Measurements from ENCODE around the gene SLC38A11.
"Not testable (repeated sequence)": the region's sequence is repeated elsewhere in the genome, so short reads cannot be mapped to it uniquely, and the experiment has no call there.

Gene SLC38A11

GRCh38 chr2:164981217-164981990 is 26.1 kb upstream of the SLC38A11 start:
- Histone ChIP-seq H3K36me3 (replicated peaks in 1 of 2; ENCODE audit: control insufficient read depth in 2 of 2, insufficient read depth in 2 of 2, low read length in 2 of 2) (no peaks in the 10 kb centered on the region), H3K79me1 (ENCODE audit: low read depth, low read length) (no peaks in the 10 kb centered on the region), H3K4me2 (ENCODE audit: insufficient read depth, low read length, poor library complexity, severe bottlenecking) (no peak overlapping the region), H3K4me1 (ENCODE audit: control insufficient read depth in 2 of 2, insufficient read depth in 1 of 2, low read depth in 1 of 2, low read length in 2 of 2) (peaks cover 0 to 7% of the 10 kb centered on the region in 2 donors), H4K91ac (ENCODE audit: low read depth, low read length, poor library complexity) (no peak overlapping the region), H2BK5ac (ENCODE audit: low read length) (no peak overlapping the region), H2BK12ac (ENCODE audit: low read length) (no peak overlapping the region), H2BK15ac (ENCODE audit: low read length) (no peak overlapping the region), H3K4me3 (ENCODE audit: low read length in 2 of 2) (no peak overlapping the region), H3K27me3 (ENCODE audit: control insufficient read depth in 3 of 3, insufficient read depth in 3 of 3, low read depth in 1 of 3, low read length in 3 of 3) (no peaks in the 10 kb centered on the region), H2AFZ (ENCODE audit: low read length) (peak overlapping the region; percentile 54), H3K14ac (ENCODE audit: low read length) (no peak overlapping the region), H3K18ac (ENCODE audit: low read length) (no peak overlapping the region), H3K23ac (ENCODE audit: low read depth, low read length, poor library complexity) (no peak overlapping the region), H2BK120ac (ENCODE audit: low read depth, low read length) (no peak overlapping the region), H3K9ac (ENCODE audit: low read depth, low read length, poor library complexity) (no peak overlapping the region), H2AK5ac (ENCODE audit: low read depth, low read length) (no peak overlapping the region), H3K27ac (replicated peaks; ENCODE audit: low read length) (no peak overlapping the region), H3K9me3 (replicated peaks in 1 of 2; ENCODE audit: control insufficient read depth in 2 of 2, insufficient read depth in 1 of 2, low read depth in 1 of 2, low read length in 2 of 2) (no peaks in the 10 kb centered on the region), H4K8ac (ENCODE audit: low read depth, low read length) (no peak overlapping the region), H3K4ac (ENCODE audit: low read length) (no peak overlapping the region)
- no CpG with 5 or more reads among the region's 7 CpGs for WGBS, 2 donors (ENCODE audit: extremely low coverage in 2 of 2, insufficient read length in 2 of 2, insufficient replicate concordance in 1 of 2)
- DNase-seq (ENCODE audit: low spot score), result no peak

- not testable (repeated sequence) for H3K4me3 ChIP-seq (ENCODE audit: low read length in 2 of 2); H2BK5ac ChIP-seq (ENCODE audit: low read length); H3K4me2 ChIP-seq (ENCODE audit: insufficient read depth, low read length, poor library complexity, severe bottlenecking); H3K9ac ChIP-seq (ENCODE audit: low read depth, low read length, poor library complexity); H3K18ac ChIP-seq (ENCODE audit: low read length); H3K14ac ChIP-seq (ENCODE audit: low read length); H2BK120ac ChIP-seq (ENCODE audit: low read depth, low read length); H4K8ac ChIP-seq (ENCODE audit: low read depth, low read length); H3K9me3 ChIP-seq (replicated peaks in 1 of 2; ENCODE audit: control insufficient read depth in 2 of 2, insufficient read depth in 1 of 2, low read depth in 1 of 2, low read length in 2 of 2); H3K27ac ChIP-seq (replicated peaks; ENCODE audit: low read length); H2BK12ac ChIP-seq (ENCODE audit: low read length); H3K4me1 ChIP-seq (ENCODE audit: control insufficient read depth in 2 of 2, insufficient read depth in 1 of 2, low read depth in 1 of 2, low read length in 2 of 2); H2AK5ac ChIP-seq (ENCODE audit: low read depth, low read length); H3K23ac ChIP-seq (ENCODE audit: low read depth, low read length, poor library complexity); H3K4ac ChIP-seq (ENCODE audit: low read length); H4K91ac ChIP-seq (ENCODE audit: low read depth, low read length, poor library complexity); H2BK15ac ChIP-seq (ENCODE audit: low read length); H3K79me1 ChIP-seq (ENCODE audit: low read depth, low read length); H3K36me3 ChIP-seq (replicated peaks in 1 of 2; ENCODE audit: control insufficient read depth in 2 of 2, insufficient read depth in 2 of 2, low read length in 2 of 2); H3K27me3 ChIP-seq (ENCODE audit: control insufficient read depth in 3 of 3, insufficient read depth in 3 of 3, low read depth in 1 of 3, low read length in 3 of 3); DNase-seq (ENCODE audit: low spot score)
- peak overlapping the region; percentile 69 for H2AFZ ChIP-seq (ENCODE audit: low read length)
- WGBS, 2 donors (ENCODE audit: extremely low coverage in 2 of 2, insufficient read length in 2 of 2, insufficient replicate concordance in 1 of 2), result no CpG with 5 or more reads among the region's 2 CpGs
Observed at GRCh38 chr2:164980688-164981087, 25.4 kb upstream of the SLC38A11 start.

GRCh38 chr2:164979113-164979512 is 23.8 kb upstream of the SLC38A11 start:
- peaks cover 0 to 10% of the 10 kb centered on the region in 2 donors for H3K4me1 ChIP-seq (ENCODE audit: control insufficient read depth in 2 of 2, insufficient read depth in 1 of 2, low read depth in 1 of 2, low read length in 2 of 2)
- no peaks in the 10 kb centered on the region for H3K79me1 ChIP-seq (ENCODE audit: low read depth, low read length)
- H3K4me2 ChIP-seq (ENCODE audit: insufficient read depth, low read length, poor library complexity, severe bottlenecking), result no peak overlapping the region
- no peak overlapping the region for H3K4me3 ChIP-seq (ENCODE audit: low read length in 2 of 2)
- DNase-seq (ENCODE audit: low spot score), result no peak
- H3K9me3 ChIP-seq (replicated peaks in 1 of 2; ENCODE audit: control insufficient read depth in 2 of 2, insufficient read depth in 1 of 2, low read depth in 1 of 2, low read length in 2 of 2), result no peaks in the 10 kb centered on the region
- H4K91ac ChIP-seq (ENCODE audit: low read depth, low read length, poor library complexity), result no peak overlapping the region
- no CpG with 5 or more reads among the region's 2 CpGs for WGBS, 2 donors (ENCODE audit: extremely low coverage in 2 of 2, insufficient read length in 2 of 2, insufficient replicate concordance in 1 of 2)
- H2BK120ac ChIP-seq (ENCODE audit: low read depth, low read length), result no peak overlapping the region
- no peak overlapping the region for H2BK12ac ChIP-seq (ENCODE audit: low read length)
- no peak overlapping the region for H3K14ac ChIP-seq (ENCODE audit: low read length)
- H3K36me3 ChIP-seq (replicated peaks in 1 of 2; ENCODE audit: control insufficient read depth in 2 of 2, insufficient read depth in 2 of 2, low read length in 2 of 2), result no peaks in the 10 kb centered on the region
- H3K27me3 ChIP-seq (ENCODE audit: control insufficient read depth in 3 of 3, insufficient read depth in 3 of 3, low read depth in 1 of 3, low read length in 3 of 3), result no peaks in the 10 kb centered on the region
- no peak overlapping the region for H2AFZ ChIP-seq (ENCODE audit: low read length)
- no peak overlapping the region for H2AK5ac ChIP-seq (ENCODE audit: low read depth, low read length)
- H3K18ac ChIP-seq (ENCODE audit: low read length), result no peak overlapping the region
- H3K27ac ChIP-seq (replicated peaks; ENCODE audit: low read length), result no peak overlapping the region
- H2BK5ac ChIP-seq (ENCODE audit: low read length), result no peak overlapping the region
- H3K9ac ChIP-seq (ENCODE audit: low read depth, low read length, poor library complexity), result no peak overlapping the region
- no peak overlapping the region for H3K23ac ChIP-seq (ENCODE audit: low read depth, low read length, poor library complexity)
- H3K4ac ChIP-seq (ENCODE audit: low read length), result no peak overlapping the region
- no peak overlapping the region for H4K8ac ChIP-seq (ENCODE audit: low read depth, low read length)
- H2BK15ac ChIP-seq (ENCODE audit: low read length), result no peak overlapping the region

GRCh38 chr2:164976875-164977470 is 21.6 kb upstream of the SLC38A11 start:
- not testable (repeated sequence) for H3K23ac ChIP-seq (ENCODE audit: low read depth, low read length, poor library complexity); H3K4me3 ChIP-seq (ENCODE audit: low read length in 2 of 2); H3K4me2 ChIP-seq (ENCODE audit: insufficient read depth, low read length, poor library complexity, severe bottlenecking); H3K79me1 ChIP-seq (ENCODE audit: low read depth, low read length); H2BK12ac ChIP-seq (ENCODE audit: low read length); H2AK5ac ChIP-seq (ENCODE audit: low read depth, low read length); H2BK5ac ChIP-seq (ENCODE audit: low read length); H2AFZ ChIP-seq (ENCODE audit: low read length); H2BK15ac ChIP-seq (ENCODE audit: low read length); H3K27me3 ChIP-seq (ENCODE audit: control insufficient read depth in 3 of 3, insufficient read depth in 3 of 3, low read depth in 1 of 3, low read length in 3 of 3); H3K4me1 ChIP-seq (ENCODE audit: control insufficient read depth in 2 of 2, insufficient read depth in 1 of 2, low read depth in 1 of 2, low read length in 2 of 2); H3K14ac ChIP-seq (ENCODE audit: low read length); H3K27ac ChIP-seq (replicated peaks; ENCODE audit: low read length); DNase-seq (ENCODE audit: low spot score); H3K9me3 ChIP-seq (replicated peaks in 1 of 2; ENCODE audit: control insufficient read depth in 2 of 2, insufficient read depth in 1 of 2, low read depth in 1 of 2, low read length in 2 of 2); H3K36me3 ChIP-seq (replicated peaks in 1 of 2; ENCODE audit: control insufficient read depth in 2 of 2, insufficient read depth in 2 of 2, low read length in 2 of 2); H3K4ac ChIP-seq (ENCODE audit: low read length); H3K18ac ChIP-seq (ENCODE audit: low read length); H2BK120ac ChIP-seq (ENCODE audit: low read depth, low read length); H4K91ac ChIP-seq (ENCODE audit: low read depth, low read length, poor library complexity); H4K8ac ChIP-seq (ENCODE audit: low read depth, low read length); H3K9ac ChIP-seq (ENCODE audit: low read depth, low read length, poor library complexity)
- whole genome bisulfite sequencing, 2 donors (ENCODE audit: extremely low coverage in 2 of 2, insufficient read length in 2 of 2, insufficient replicate concordance in 1 of 2), result no CpG with 5 or more reads among the region's 5 CpGs

Data from neuronal stem cell (in vitro differentiated cells).